ENCODE data around the gene ZBTB20. TPM values are rescaled to one million over a fixed set of nuclear protein-coding genes. Genes with fewer than 3 reads are reported as not detected.

ZBTB20 gene
- total RNA-seq, 1 donor from 2014 or later: 62.4 TPM

DNA sequence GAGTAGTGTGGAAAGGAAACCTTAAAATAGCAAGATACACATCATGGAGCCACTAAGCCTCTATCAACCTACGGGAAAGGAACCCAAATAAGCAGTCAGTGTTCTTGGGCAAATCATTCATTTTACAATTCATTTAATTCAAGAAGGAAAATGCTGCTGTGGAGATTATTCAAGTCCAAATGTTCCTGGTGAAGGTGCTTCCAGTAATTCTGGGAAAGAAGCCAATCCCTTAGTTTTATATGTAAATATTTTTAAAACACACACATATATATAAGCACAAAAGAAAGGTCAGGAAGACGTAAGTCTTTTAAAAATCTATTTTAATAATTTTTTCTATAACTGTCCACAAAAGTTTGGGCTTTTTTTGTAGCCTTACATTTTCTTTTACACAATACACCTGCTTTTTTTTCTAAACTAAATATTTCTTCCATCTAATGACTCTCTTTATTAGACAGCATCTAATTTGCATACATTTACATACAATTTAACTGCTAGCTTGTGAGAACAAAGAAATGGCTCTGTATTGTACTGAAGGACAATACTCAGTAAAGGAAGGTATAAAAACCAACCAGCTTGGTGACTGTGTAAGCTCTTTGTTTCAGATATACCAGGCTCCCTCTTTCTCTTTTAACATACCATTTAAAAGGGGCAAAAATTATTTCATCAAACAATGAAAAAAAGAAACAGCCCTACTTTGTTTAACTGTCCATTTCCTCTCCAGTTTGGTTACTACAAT lies 269.5 kb downstream of the ZBTB20 start:
- DNase-seq (ENCODE audit: low read depth): no peak

DNA sequence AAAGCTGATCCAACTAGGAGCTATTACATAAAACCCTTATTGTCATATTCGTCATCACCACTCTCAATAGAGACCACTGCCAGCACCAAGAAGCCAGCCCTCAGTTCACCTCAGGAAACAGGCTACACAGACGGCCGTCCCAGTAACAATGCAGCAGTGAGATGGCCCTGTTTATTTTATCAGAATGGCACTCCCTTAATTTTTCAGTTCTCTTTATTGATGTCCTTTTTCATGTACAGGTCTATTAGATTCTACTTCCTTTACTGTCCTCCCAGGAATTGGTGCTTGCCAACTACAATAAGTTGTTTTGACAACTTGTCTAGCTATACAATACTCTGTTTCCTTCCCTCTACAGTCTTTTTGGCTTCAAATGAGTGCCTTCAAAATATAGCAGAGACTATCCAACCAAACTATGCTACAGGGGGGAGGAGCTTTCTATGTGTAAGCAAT lies 272.5 kb downstream of the ZBTB20 start:
- DNase-seq (ENCODE audit: low read depth): no peak

DNA sequence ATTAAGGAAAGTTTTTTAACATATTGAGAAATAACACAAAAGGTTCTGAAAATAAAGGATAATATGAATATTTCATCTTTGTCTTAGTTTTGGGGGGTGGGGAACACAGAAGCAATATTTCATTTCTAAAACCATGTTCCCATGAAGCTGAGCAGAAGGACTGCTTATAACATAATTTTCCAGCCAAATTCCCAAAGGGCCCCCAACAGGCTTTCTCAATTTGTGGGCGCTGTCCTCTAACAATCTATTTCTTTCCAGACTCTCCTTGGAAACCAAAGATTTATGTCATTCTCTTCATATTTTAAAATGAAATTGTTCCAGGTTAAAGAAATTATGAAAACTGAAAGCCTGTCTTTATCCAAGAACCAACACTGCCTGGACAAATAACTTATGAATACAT lies 273.5 kb downstream of the ZBTB20 start:
- no peak for DNase-seq (ENCODE audit: low read depth)

DNA sequence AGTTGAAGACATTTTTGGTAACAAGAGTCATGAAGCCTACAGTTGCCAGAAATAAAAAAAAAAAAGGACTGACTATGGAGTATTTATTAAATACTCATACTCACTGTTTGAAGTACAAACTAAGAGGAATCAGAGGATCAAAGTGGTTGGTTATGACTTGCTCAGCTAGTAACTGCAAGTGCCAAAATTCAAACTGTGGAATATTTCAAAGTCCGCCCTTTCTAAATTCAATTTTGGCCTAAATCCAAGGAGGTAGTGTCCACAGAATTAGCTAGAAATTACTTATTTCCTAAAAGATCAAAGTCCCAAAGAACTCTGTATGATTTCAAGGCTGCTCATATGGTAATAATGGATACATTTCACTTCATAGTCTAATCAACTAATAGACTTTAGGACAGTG lies 274.5 kb downstream of the ZBTB20 start:
- no peak for DNase-seq (ENCODE audit: low read depth)

DNA sequence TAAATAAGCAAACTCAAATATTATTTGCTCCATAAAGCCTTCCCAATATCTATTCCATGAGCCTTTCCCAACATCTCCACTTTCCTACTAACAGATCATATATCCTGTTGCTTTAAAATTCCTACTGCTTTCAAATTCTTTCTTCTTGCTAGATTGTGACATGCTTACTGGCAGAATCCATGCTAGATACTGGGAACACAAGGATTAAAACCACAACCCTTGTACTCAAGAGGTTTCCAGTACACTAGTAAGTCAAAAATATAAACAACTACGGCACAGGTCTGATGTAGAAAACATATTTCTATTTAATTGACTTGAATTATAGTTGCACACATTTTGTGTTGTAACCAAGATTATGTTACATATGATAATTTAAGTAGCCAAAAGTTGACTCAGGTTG lies 275.0 kb downstream of the ZBTB20 start:
- peak; percentile 28 for DNase-seq (ENCODE audit: low read depth)

DNA sequence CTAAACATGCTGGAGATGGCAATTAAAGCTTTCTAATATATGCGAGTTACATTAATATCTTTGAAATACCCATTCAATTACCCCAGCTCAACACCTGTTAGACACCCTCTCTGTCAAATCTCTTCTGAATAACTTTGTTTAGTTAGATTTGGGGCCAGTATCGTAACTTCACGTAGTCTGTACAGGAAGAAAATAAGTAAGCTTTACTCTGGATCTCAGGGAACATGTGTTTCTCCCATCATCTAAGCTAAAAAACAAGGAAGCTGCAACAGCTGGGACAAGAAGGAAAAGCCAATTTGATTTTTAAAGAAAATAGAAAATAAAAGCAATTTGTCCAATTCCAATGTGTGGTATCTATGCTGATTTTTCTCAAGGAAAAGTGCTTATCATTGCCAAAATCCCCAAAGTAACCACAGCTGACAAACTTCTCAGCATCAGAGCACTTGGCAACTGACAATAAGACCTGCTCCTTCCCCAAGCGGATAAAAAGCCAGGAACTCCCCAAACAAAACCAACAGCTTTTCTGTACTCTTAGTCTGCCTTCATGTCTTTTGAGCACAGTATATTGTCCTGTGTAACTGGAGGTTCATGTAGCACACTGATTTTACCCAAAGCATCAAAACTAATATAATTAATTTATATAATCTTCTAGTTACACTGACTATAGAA lies 279.1 kb downstream of the ZBTB20 start:
- DNase-seq (ENCODE audit: low read depth): no peak

DNA sequence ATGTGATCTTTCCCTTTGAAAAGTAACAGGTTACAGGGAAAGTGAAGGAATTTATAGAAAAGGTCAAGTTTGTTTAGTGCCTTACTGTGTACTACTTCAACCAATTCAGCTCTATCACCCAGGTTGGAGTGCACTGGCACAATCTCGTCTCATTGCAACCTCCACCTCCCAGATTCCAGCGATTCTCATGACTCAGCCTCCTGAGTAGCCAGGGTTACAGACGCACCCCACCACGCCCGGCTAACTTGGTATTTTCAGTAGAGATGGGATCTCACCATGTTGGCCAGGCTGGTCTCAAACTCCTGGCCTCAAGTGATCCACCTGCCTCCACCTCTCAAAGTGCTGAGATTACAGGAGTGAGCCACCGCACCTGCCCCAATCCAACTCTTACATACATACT lies 279.7 kb downstream of the ZBTB20 start:
- DNase-seq (ENCODE audit: low read depth): no peak

DNA sequence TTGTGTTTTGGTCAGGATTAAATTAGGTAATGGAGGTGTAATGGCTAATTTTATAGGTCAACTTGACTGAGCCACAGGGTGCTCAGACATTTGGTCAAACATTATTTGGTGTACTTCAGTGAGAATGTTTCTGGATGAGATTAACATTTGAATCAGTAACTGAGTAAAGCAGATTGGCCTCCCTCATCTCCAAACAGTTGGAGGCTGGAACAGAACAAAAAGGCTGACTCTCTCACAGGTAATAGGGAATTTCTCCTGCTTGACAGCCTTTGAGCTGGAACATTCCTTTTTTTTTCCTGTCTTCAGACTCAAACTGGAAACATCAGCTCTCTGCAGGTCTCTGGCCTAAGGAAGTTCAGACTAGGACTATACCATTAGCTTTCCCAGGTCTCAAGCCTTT lies 280.7 kb downstream of the ZBTB20 start:
- DNase-seq (ENCODE audit: low read depth): no peak

DNA sequence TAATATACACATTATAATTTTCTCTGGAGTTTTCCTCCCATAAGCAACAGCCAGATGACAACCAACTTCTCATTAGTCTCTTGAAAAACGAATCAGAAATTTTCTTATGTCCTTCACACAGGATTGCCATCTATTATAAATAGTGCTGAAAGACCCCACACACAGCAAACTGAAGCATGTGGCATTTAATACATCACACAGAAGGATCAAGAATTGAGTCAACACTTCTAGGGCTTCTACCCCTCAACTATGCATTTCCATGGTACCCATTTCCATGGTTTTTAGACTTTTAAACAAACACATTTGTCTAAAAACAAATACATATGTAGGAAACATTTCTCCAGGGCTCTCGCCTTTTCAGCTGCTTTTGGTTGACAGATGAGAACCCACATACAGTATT lies 282.1 kb downstream of the ZBTB20 start:
- DNase-seq (ENCODE audit: low read depth): no peak

DNA sequence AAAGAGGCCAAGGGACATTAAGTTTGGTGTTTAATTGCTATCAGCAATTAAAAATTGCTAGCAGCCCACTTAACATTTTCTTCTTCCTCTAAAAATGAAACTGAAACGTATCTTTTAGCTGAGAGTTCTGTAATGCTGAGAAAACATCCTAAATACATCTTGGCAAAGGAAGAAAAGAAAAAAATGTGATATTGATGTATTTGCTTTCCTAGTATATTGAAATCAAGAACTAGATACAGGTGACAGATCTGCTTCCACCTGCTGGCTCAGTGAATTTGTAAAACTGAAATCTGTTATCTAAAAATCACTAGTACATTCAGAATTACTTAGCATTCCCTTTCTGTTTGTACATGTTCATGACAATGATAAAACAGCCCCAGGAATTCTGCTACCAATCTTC lies 283.2 kb downstream of the ZBTB20 start:
- DNase-seq (ENCODE audit: low read depth): no peak

DNA sequence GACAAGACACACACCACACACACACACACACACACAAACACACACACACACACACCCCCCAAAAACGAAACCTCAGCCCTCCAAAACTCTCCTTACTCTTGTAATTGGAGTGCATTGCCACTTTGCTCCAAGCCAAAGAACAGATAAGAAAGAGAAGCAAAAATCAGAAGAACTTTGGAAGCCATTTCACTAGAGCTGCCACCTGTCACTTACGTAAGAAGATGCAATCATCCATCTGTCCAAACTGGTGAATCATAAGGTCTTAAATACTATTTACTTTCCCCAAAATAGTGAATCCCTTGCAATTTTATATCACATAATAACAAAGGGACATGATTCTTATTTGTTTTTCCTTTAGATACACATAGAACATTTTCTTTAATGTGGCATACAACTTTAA lies 285.4 kb downstream of the ZBTB20 start:
- peak; percentile 67 for DNase-seq (ENCODE audit: low read depth)

DNA sequence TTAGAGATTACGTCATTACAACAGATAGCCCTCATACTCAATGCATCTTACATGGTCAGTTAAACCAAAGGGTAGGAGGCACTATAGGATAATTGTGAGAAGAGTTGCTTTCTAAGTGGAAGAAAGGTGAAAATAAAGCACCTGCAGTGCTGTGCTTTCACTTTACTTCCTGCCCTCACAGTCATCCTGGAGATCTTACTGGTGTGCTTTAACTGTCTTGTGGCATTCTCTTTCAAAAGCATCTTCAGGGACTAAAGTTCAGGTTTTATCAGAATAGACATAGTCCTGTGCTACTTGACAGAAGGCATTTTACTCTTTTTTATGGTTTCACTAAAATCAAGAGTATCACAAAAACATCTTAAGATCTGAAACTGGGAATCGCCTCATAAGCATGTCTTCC lies 286.6 kb downstream of the ZBTB20 start:
- DNase-seq (ENCODE audit: low read depth): no peak

DNA sequence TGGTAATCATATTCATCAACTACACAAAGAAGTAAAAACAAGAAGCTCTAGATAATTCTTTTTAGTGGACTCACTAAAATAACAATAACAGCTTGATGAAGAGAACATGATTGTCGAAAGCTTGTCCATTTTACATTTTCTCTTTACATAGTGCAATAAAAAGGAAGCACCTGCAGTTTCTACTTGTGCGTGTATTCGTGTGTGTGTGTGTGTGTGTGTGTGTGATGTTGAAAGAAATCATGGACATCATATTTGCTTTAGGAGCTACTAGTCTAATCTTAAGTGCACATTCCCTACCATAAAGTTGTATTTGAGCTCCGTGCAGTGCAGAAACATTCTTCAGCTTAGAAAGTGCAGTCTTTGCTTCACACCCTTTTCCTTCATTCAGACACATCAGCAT lies 288.8 kb downstream of the ZBTB20 start:
- DNase-seq (ENCODE audit: low read depth): no peak

DNA sequence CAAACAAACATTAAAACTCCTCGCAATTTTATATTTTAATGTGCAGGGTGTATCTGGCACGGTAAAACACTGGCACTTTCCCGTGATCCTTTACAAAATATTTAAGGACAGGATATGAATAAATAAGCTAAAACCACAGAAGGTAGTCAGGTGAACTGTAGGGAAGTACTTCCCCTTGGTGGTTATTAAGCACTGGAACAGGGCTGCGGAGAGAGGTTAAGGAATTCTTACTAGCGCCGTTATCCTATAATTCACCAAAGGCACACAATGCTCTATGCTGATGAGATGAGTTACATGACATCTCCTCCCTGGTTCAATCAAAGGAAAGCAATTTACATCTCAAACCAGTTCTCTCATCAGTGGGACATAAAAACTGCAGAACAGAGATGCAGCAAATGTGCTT lies 289.8 kb downstream of the ZBTB20 start:
- DNase-seq (ENCODE audit: low read depth): no peak

DNA sequence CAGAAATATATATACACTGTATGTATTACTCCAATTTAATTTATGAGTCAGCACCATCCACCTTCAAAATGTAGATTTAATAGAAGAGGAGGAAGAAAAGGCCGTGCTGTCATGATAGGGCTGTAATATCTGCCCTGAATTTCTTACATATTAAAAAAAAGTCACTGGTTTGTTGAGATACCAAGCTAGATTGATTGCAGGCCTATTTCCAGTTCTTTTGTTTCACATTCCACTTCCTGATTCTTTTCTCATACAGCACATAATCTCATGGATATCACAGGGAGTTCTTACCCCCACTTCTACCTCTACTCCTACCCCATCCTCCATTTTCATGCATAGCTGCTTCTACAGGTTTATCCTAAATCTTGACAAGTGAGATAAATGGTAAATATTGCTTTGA lies 290.3 kb downstream of the ZBTB20 start:
- DNase-seq (ENCODE audit: low read depth): no peak

DNA sequence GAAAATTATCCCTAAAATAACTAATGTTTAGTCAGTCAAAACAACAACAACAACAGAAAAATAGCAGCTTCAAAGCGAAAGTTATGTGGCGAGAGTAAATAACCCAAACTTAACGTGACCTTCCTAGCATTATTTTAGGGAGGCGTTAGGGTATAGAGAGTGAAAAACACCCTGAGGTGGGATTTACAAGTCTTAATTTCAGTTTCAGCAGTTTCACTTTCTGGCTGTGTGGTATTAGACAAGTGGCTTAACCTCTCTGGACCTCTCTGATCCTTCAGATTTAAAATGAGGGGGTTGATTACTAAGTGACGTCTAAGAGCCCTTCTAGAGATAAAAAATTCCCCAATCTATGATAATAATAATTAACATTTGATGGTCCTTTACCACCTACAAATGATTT lies 291.2 kb downstream of the ZBTB20 start:
- no peak for DNase-seq (ENCODE audit: low read depth)

DNA sequence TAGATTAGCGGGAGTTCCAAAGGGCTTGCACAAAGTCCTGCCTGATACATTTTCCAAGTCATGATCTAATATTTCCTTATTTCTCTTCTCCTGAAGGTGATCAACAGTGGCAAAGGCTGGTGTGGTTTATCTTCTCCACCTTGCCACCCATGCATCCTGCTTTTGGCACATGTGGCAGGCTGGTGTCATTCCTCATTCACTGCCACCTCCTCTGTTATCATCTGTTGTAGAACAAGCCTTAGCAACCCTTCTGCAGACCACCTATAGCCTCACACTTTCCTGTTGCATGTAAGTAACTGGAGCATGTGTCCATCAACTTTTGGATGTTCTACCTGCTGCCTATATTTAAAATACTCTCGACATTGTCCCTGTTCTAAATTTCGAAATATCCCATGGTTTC lies 294.1 kb downstream of the ZBTB20 start:
- DNase-seq (ENCODE audit: low read depth): no peak

DNA sequence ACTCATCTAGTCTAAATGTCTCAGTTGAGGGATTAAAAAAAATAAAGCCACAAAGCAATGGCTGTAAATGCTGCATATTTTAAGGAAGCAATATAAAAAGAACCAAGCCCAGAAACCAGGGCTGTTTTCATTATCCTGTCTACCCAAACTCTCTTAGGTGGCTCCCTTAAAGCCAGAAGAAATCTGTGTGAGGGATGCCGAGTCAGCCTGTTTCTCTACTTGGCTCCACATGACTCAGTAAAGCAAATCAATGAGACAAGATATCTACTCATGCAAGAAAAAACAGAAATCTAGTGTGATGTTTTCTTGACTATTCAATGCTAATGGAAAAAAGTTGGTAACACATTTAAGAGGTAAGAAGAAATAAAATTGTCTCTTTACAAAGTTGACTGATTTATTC lies 296.2 kb downstream of the ZBTB20 start:
- no peak for DNase-seq (ENCODE audit: low read depth)

DNA sequence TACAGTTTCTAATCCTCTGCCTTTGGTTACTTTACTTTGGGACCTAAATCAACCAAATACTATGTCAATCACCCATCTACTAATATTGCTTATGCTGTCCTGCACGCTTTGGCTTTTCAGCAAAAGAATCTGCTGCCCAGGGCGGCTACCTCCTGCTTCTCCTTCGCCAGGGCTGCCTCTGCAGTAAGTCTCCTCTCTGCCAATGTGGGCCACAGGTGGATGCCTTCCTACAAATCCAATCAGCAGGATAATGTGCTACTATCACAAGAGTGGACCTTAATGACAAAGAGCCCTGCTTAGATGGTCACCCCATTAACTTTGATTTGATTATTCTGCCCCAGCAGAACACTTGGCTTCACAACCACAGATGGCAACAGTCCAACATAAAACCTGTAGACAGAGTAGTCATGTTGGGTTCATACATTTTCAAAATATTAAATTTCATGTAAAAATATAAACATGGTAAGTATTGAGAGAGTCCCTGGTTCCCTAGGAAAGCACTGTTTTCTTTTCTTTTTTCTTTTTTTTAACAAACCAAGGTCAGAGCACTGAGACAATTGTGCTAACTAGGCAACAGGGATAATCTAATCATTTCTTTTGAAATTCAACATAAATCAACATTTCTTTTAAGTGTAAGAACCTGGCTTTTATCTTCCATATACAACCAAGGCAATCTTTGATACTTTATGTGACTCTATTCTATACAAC lies 298.3 kb downstream of the ZBTB20 start:
- no peak for DNase-seq (ENCODE audit: low read depth)

DNA sequence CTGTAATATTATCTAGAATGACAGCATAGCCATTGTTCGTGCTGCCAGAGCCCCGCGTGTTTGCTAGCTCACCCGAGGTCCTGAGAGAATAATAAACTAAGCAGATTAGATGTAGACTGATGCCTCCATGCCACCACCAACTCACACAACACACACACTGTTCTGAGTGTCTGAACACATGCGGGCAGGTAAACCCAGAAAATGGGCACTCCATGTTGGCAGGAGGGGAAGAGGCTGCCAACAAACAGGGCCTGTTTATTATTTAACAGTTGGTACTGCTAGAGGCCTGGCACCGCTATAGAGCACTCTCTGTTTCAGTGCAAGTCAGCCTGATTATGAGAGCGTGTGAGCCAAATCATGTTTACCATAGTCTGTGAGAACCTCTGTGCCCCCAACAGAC lies 299.0 kb downstream of the ZBTB20 start:
- DNase-seq (ENCODE audit: low read depth): no peak

DNA sequence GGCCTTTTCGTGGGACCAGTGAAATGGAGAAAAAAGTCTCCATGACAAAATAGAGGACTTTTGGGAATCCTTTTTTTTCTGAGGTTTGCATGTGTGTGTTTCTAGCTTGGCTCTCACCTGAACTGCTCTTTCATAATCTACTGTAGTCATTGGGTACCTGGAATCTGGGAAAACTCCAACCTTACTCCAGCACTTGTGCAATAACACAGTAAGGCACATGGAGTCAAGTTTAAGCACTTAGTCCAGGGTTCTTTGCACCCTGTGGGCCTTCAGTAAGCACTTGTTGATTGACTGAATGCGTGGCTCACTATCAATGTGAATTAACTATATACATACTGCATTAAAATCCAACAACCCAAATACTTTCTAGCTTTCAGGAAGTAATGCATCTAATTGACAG lies 299.5 kb downstream of the ZBTB20 start:
- DNase-seq (ENCODE audit: low read depth): no peak

DNA sequence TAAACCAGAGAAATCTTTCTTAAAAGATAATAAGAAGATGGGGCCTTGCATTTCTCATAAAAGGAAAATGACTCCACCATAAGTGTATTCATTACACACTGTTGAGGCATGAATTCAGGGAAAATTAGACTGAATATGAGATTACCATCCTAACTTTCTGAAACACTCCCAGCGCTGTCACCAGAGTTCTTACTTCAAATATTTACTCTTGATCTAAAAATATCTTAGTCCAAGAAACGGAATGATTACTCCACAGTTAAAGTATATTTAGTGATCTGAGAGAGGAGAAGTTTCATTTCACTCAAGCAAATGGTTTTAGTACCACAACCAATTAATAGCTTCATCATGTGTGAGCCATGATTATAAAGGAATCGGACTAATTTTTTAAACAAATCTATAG lies 300.3 kb downstream of the ZBTB20 start:
- DNase-seq (ENCODE audit: low read depth): no peak

DNA sequence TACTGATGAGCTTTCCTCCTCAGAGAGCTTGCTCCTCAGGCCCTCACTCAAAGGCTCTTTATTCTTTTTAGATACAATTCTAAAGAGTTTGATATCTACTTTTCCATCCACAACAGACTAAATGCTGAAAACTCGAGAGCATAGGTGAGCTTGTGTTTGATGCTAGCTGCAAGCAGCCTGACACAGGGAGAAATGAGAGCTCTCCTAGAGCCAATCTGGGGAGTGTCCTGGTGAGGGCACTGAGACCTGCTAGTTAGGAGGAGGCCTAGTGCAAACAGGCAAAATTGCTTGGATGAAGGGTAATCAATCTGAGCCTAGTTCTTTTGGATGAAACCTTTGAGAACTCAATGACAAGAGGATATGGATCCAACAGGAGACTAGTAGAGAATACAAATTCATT lies 300.8 kb downstream of the ZBTB20 start:
- no peak for DNase-seq (ENCODE audit: low read depth)
